ENCODE results near the gene LITAF. TPM values are rescaled to one million over a fixed set of nuclear protein-coding genes. Genes with fewer than 3 reads are reported as not detected.
"Not testable (repeated sequence)": the region's sequence is repeated elsewhere in the genome, so short reads cannot be mapped to it uniquely, and the experiment has no call there.

Gene LITAF
- total RNA-seq, 1 donor from 2014 or later = 42.5 TPM

- H3K27ac ChIP-seq = no peak overlapping the region
Observed at GRCh38 chr16:11596572-11597226, 10.0 kb upstream of the LITAF start.

GRCh38 chr16:11593581-11593980 lies 6.9 kb upstream of the LITAF start:
- Histone ChIP-seq H3K9ac (no peak overlapping the region), H3K79me2 (ENCODE audit: low read depth) (no peaks in the 10 kb centered on the region), H3F3A (ENCODE audit: low read depth) (peaks cover 3% of the 10 kb centered on the region), H3K27me3 (no peaks in the 10 kb centered on the region), H3K4me2 (no peak overlapping the region), H4K20me1 (ENCODE audit: low read depth) (no peaks in the 10 kb centered on the region), H3K4me3 (no peak overlapping the region), H3K4me1 (peaks cover 5% of the 10 kb centered on the region), H2AFZ (replicated peaks) (no peak overlapping the region), H3K27ac (no peak overlapping the region), H3K36me3 (no peaks in the 10 kb centered on the region), H3K9me3 (ENCODE audit: low read depth) (no peaks in the 10 kb centered on the region)
- DNase-seq (ENCODE audit: low spot score) = no peak
- H3K4me1 Mint-ChIP-seq = peaks cover 19% of the 10 kb centered on the region
- H3K9me3 Mint-ChIP-seq = peaks cover 4% of the 10 kb centered on the region
- no peak overlapping the region for H3K4me3 Mint-ChIP-seq
- TF ChIP-seq EZH2 (IDR thresholded peaks at IDR 0.05) (no peak), EZH2phosphoT487 (IDR thresholded peaks at IDR 0.05) (no peak)
- H3K27me3 Mint-ChIP-seq (ENCODE audit: insufficient read depth, low read depth) = peaks cover 11% of the 10 kb centered on the region
- no peak overlapping the region for H3K27ac Mint-ChIP-seq
- H3K36me3 Mint-ChIP-seq = no peaks in the 10 kb centered on the region

More at GRCh38 chr16:11596572-11597226, 10.0 kb upstream of the LITAF start:
- Histone ChIP-seq H2AFZ (replicated peaks) (no peak overlapping the region), H3K9me3 (ENCODE audit: low read depth) (no peaks in the 10 kb centered on the region), H3K9ac (no peak overlapping the region), H3K27me3 (no peaks in the 10 kb centered on the region), H3K79me2 (ENCODE audit: low read depth) (no peaks in the 10 kb centered on the region), H3K36me3 (no peaks in the 10 kb centered on the region), H4K20me1 (ENCODE audit: low read depth) (no peaks in the 10 kb centered on the region), H3K4me1 (peaks cover 11% of the 10 kb centered on the region), H3F3A (ENCODE audit: low read depth) (peaks cover 12% of the 10 kb centered on the region), H3K4me2 (no peak overlapping the region), H3K4me3 (no peak overlapping the region)
- no peak for TF ChIP-seq EZH2 (IDR thresholded peaks at IDR 0.05)
- no peak for TF ChIP-seq CTCF (IDR thresholded peaks at IDR 0.05)
- TF ChIP-seq EZH2phosphoT487 (IDR thresholded peaks at IDR 0.05) = no peak
- Mint-ChIP-seq H3K9me3 (no peaks in the 10 kb centered on the region), H3K27ac (peak overlapping the region; percentile 40), H3K36me3 (no peaks in the 10 kb centered on the region), H3K4me1 (peaks cover 20% of the 10 kb centered on the region), H3K27me3 (ENCODE audit: insufficient read depth, low read depth) (peaks cover 9% of the 10 kb centered on the region), H3K4me3 (no peak overlapping the region)
- DNase-seq (ENCODE audit: low spot score) = no peak

GRCh38 chr16:11593076-11593475 lies 6.4 kb upstream of the LITAF start:
- not testable (repeated sequence) for H3K27ac Mint-ChIP-seq
- peaks cover 16% of the 10 kb centered on the region for H3K4me1 Mint-ChIP-seq

GRCh38 chr16:11591630-11592029 lies 4.9 kb upstream of the LITAF start:
- H3F3A ChIP-seq (ENCODE audit: low read depth); H3K9me3 ChIP-seq (ENCODE audit: low read depth); H2AFZ ChIP-seq (replicated peaks); H3K27ac ChIP-seq; H3K36me3 Mint-ChIP-seq; H3K4me1 Mint-ChIP-seq; H3K36me3 ChIP-seq; H3K4me1 ChIP-seq; H3K79me2 ChIP-seq (ENCODE audit: low read depth); DNase-seq (ENCODE audit: low spot score); H3K27me3 ChIP-seq; H3K4me2 ChIP-seq; H4K20me1 ChIP-seq (ENCODE audit: low read depth); H3K4me3 Mint-ChIP-seq; H3K4me3 ChIP-seq; H3K9ac ChIP-seq; H3K27ac Mint-ChIP-seq; H3K9me3 Mint-ChIP-seq: not testable (repeated sequence)
- H3K27me3 Mint-ChIP-seq (ENCODE audit: insufficient read depth, low read depth) = peaks cover 14% of the 10 kb centered on the region

More at GRCh38 chr16:11593076-11593475, 6.4 kb upstream of the LITAF start:
- DNase-seq (ENCODE audit: low spot score); H3K4me3 ChIP-seq; H3K27me3 ChIP-seq; H3K27ac ChIP-seq; H4K20me1 ChIP-seq (ENCODE audit: low read depth); H3K36me3 Mint-ChIP-seq; H3F3A ChIP-seq (ENCODE audit: low read depth); H3K4me1 ChIP-seq; H3K9me3 Mint-ChIP-seq; H3K79me2 ChIP-seq (ENCODE audit: low read depth); H2AFZ ChIP-seq (replicated peaks); H3K9ac ChIP-seq; H3K4me3 Mint-ChIP-seq; H3K9me3 ChIP-seq (ENCODE audit: low read depth); H3K4me2 ChIP-seq; H3K27me3 Mint-ChIP-seq (ENCODE audit: insufficient read depth, low read depth); H3K36me3 ChIP-seq: not testable (repeated sequence)

- Mint-ChIP-seq H3K27ac (no peak overlapping the region), H3K36me3 (no peaks in the 10 kb centered on the region), H3K4me1 (peaks cover 17% of the 10 kb centered on the region), H3K27me3 (ENCODE audit: insufficient read depth, low read depth) (peaks cover 26% of the 10 kb centered on the region), H3K9me3 (peaks cover 4% of the 10 kb centered on the region), H3K4me3 (no peak overlapping the region)
- DNase-seq (ENCODE audit: low spot score) = no peak
- Histone ChIP-seq H3K4me3 (no peak overlapping the region), H3K79me2 (ENCODE audit: low read depth) (peaks cover 15% of the 10 kb centered on the region), H3K27ac (no peak overlapping the region), H3K4me1 (peaks cover 20% of the 10 kb centered on the region), H4K20me1 (ENCODE audit: low read depth) (no peaks in the 10 kb centered on the region), H3K27me3 (no peaks in the 10 kb centered on the region), H3K9ac (no peak overlapping the region), H3K9me3 (ENCODE audit: low read depth) (no peaks in the 10 kb centered on the region), H3F3A (ENCODE audit: low read depth) (peaks cover 32% of the 10 kb centered on the region), H3K36me3 (no peaks in the 10 kb centered on the region), H3K4me2 (no peak overlapping the region), H2AFZ (replicated peaks) (no peak overlapping the region)
- no peak for TF ChIP-seq EZH2phosphoT487 (IDR thresholded peaks at IDR 0.05)
- no peak for TF ChIP-seq EZH2 (IDR thresholded peaks at IDR 0.05)
- no peak for TF ChIP-seq CTCF (IDR thresholded peaks at IDR 0.05)
Observed at GRCh38 chr16:11589198-11589550, 2.5 kb upstream of the LITAF start.

All from neural progenitor cell (in vitro differentiated cells).